Kidney epithelial cell (primary cell): ENCODE measurements around the gene RGS7. TPM values are rescaled to one million over a fixed set of nuclear protein-coding genes. Genes with fewer than 3 reads are reported as not detected.

Experiments used
- DNase-seq: peaks from one replicate; pipeline ENCODE4 v3.0.0-alpha.2; 2010; ENCODE audit warnings: low read depth
- H3K27me3 ChIP-seq: 2 replicates; pipeline ENCODE4 v1.6.0; 2011; ENCODE audit warnings: low read length; ENCODE audit not compliant: control insufficient read depth, insufficient read depth
- H3K36me3 ChIP-seq: 2 replicates; pipeline ENCODE4 v1.5.1; 2011; ENCODE audit warnings: low read length; ENCODE audit not compliant: control insufficient read depth, insufficient read depth
- H3K4me3 ChIP-seq: 2 replicates; pipeline ENCODE4 v1.5.1; 2011; ENCODE audit warnings: low read depth, mild to moderate bottlenecking, control low read depth, low read length
- total RNA-seq: library from RNA; depleted of rRNA; stranded (reverse); fragments of >200 nt; gene quantifications from 2 replicates; pipeline ENCODE4 v1.2.3, GENCODE V29; 2015
- TF ChIP-seq, protein P1 (sequence below): IDR thresholded peaks from 2 replicates; pipeline ENCODE4 v1.5.1; 2011; ENCODE audit warnings: mild to moderate bottlenecking, moderate library complexity, low read length, control low read depth, inconsistent platforms; ENCODE audit not compliant: insufficient read depth, poor library complexity, severe bottlenecking

Gene RGS7
- total RNA-seq, 1 donor from 2014 or later: 1.5 TPM

DNA sequence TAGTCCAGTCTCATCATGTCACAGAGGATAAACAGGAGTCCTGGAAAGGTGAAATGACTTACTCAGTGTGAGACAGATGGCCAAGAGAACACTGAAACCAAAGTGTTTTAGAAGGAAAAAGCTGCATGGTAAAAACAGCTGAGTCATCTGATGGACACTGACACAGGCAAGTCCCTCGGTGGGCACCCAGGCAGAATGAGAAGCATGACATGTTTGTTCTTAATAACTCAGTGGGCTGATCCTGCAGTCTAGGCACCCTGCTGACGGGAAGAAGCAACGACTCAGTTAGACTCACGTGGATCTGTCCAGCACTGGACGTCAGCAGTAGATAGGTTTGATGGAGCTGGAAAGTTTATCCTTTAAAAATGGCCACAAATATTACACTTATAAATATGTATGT is 116.9 kb downstream of the RGS7 start:
- TF ChIP-seq, protein P1, sequence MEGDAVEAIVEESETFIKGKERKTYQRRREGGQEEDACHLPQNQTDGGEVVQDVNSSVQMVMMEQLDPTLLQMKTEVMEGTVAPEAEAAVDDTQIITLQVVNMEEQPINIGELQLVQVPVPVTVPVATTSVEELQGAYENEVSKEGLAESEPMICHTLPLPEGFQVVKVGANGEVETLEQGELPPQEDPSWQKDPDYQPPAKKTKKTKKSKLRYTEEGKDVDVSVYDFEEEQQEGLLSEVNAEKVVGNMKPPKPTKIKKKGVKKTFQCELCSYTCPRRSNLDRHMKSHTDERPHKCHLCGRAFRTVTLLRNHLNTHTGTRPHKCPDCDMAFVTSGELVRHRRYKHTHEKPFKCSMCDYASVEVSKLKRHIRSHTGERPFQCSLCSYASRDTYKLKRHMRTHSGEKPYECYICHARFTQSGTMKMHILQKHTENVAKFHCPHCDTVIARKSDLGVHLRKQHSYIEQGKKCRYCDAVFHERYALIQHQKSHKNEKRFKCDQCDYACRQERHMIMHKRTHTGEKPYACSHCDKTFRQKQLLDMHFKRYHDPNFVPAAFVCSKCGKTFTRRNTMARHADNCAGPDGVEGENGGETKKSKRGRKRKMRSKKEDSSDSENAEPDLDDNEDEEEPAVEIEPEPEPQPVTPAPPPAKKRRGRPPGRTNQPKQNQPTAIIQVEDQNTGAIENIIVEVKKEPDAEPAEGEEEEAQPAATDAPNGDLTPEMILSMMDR: no peak
- Histone ChIP-seq H3K27me3 (no peaks in the 10 kb centered on the region), H3K4me3 (no peak overlapping the region), H3K36me3 (no peaks in the 10 kb centered on the region)
- DNase-seq: no peak

DNA sequence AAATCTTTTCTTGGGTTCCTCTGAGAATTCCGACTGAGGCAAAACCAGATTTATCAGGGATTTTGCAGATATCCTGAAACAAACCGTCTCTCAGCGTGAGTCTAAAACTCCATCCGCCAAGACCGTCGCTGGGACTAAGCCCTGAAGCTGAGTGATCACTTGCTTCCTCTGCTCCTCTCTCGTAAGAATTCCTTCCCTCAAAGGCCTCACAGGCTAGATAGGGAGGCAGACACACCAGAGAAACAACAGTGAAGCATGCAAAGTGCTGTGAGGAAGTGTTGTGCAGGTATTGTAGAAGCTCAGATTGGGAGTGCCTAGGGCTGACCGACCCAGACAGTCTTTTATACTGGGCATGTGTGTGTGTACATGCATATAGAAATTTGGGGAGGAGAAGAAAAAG is 119.1 kb downstream of the RGS7 start:
- Histone ChIP-seq H3K4me3 (no peak overlapping the region), H3K36me3 (no peaks in the 10 kb centered on the region), H3K27me3 (no peaks in the 10 kb centered on the region)
- no peak for DNase-seq
- TF ChIP-seq, protein P1: no peak

DNA sequence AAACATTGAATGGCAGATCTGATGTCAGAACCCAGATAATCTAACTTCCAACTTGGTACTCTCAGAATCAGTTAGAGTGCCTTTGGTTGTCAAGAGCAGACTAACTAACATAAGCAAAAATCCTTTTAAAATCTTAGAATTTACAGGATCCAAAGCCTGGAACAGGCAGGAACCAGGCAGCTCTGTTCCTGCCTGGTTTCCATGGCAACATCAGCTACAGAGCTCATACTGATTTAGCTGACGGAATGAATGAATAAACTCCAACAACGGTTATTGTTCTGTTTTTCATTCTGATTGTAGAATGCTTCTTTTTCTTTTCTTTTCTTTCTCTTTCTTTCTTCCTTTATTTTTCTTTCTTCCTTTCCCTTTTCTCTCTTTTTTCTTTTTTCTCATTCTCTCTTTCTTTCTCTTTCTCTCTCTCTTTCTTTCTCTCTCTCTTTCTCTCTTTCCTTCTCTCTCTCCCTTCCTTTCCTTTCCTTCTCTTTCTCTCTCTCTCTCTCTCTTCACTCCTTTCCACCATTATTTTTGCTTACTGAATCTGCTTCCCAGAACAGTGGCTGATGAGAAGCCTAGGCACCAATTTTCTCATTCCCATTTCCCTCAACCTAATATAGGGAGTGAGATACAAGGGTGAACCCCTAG is 121.6 kb downstream of the RGS7 start:
- no peak for DNase-seq
- Histone ChIP-seq H3K4me3 (no peak overlapping the region), H3K36me3 (no peaks in the 10 kb centered on the region), H3K27me3 (no peaks in the 10 kb centered on the region)
- TF ChIP-seq, protein P1: no peak

DNA sequence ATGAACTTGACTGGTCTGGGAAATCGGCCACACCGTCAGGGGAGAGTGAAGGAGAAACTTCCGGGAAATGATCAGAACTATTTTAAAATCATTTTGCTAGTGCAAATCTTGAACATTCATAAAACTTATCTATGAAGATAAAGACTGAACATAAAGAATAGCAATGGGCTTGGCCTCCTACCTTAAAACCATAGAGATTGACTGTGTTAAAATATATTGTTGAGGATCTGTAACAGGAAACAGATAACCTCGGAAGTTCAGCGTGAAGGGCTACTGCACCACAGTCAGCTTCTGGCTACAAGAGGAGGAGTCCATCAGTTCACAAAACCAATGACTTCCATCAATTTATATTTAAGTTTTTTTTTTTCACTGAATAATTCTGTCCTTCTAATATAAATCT is 127.3 kb downstream of the RGS7 start:
- H3K27me3 ChIP-seq: no peaks in the 10 kb centered on the region
- H3K36me3 ChIP-seq: no peaks in the 10 kb centered on the region
- TF ChIP-seq, protein P1: no peak
- H3K4me3 ChIP-seq: no peak overlapping the region
- no peak for DNase-seq

DNA sequence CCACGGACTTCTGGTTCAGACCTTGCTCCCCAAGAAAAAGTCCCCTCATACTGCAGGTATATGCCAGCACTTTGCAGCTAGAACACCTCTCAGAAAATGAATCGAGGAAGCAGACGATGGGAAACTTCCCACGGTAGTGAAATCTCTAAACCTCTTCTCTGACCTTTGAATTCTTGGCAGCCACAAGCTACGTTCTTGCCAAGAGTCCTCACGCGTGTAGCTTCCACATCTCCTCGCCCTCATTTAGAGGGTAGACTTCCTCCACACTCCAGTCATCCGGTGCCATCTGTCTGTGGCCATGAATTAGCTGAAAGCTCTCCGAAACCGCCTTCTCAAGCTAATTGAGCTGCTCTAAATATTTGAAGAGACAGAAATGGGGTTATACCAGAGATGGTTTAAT is 127.8 kb downstream of the RGS7 start:
- no peaks in the 10 kb centered on the region for H3K36me3 ChIP-seq
- no peak for DNase-seq
- no peak overlapping the region for H3K4me3 ChIP-seq
- TF ChIP-seq, protein P1: no peak
- no peaks in the 10 kb centered on the region for H3K27me3 ChIP-seq

DNA sequence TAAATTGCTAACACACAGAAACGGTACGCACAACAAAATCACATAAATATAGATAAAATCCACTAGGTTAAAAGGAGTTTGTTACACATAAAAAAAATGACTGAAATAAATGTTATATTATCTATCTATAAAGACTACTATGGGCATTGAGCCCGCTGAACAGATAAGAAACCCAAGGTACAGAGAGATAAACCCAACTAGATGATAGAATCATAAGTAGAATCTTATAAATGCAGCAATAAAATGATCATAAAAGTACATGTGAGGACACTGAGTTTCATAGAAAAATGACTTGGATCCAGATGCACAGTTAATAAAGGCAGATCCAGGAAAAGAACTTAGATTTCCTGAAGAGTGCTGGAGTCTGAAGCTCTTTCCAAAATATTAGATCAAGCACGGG is 128.7 kb downstream of the RGS7 start:
- no peak for DNase-seq
- H3K36me3 ChIP-seq: no peaks in the 10 kb centered on the region
- no peaks in the 10 kb centered on the region for H3K27me3 ChIP-seq
- TF ChIP-seq, protein P1: no peak
- H3K4me3 ChIP-seq: no peak overlapping the region
